Effector memory CD4-positive, alpha-beta T cell (primary cell): ENCODE results near the gene SMAD6.
A peak's percentile ranks its signal among the peaks of the same experiment; 100 is the strongest.
"Not testable (repeated sequence)": the region's sequence is repeated elsewhere in the genome, so short reads cannot be mapped to it uniquely, and the experiment has no call there.

Source experiments
- DNase-seq, 3 donors: peaks; one replicate each; pipeline ENCODE4 v3.0.0-alpha.2; 2020
- H3K27ac ChIP-seq: 2 replicates; pipeline ENCODE4 v1.7.0; 2013; ENCODE audit warnings: mild to moderate bottlenecking, low read length, moderate library complexity; ENCODE audit not compliant: insufficient read depth, poor library complexity, severe bottlenecking
- H3K27me3 ChIP-seq: replicated peaks from 2 replicates; pipeline ENCODE4 v1.7.0; 2013; ENCODE audit warnings: mild to moderate bottlenecking, low read length; ENCODE audit not compliant: insufficient read depth, control insufficient read depth, poor library complexity, severe bottlenecking
- H3K36me3 ChIP-seq: 2 replicates; pipeline ENCODE4 v1.7.0; 2013; ENCODE audit warnings: mild to moderate bottlenecking, low read length, moderate library complexity; ENCODE audit not compliant: control insufficient read depth, insufficient read depth
- H3K4me1 ChIP-seq: 2 replicates; pipeline ENCODE4 v1.7.0; 2013; ENCODE audit warnings: low read length, mild to moderate bottlenecking; ENCODE audit not compliant: control insufficient read depth, insufficient read depth, poor library complexity, severe bottlenecking
- H3K4me3 ChIP-seq: 2 replicates; pipeline ENCODE4 v1.7.0; 2013; ENCODE audit warnings: low read length, low read depth, mild to moderate bottlenecking; ENCODE audit not compliant: insufficient read depth, poor library complexity, severe bottlenecking
- H3K9me3 ChIP-seq: 2 replicates; pipeline ENCODE4 v1.7.0; 2013; ENCODE audit warnings: mild to moderate bottlenecking, low read length, moderate library complexity; ENCODE audit not compliant: control insufficient read depth

SMAD6 gene

GRCh38 chr15:66684136-66684681 lies 17.8 kb upstream of the SMAD6 start:
- no peak for DNase-seq
- Histone ChIP-seq H3K27ac (no peak overlapping the region), H3K4me3 (no peak overlapping the region), H3K4me1 (no peaks in the 10 kb centered on the region), H3K36me3 (no peaks in the 10 kb centered on the region), H3K9me3 (no peaks in the 10 kb centered on the region), H3K27me3 (no peaks in the 10 kb centered on the region)

DNA sequence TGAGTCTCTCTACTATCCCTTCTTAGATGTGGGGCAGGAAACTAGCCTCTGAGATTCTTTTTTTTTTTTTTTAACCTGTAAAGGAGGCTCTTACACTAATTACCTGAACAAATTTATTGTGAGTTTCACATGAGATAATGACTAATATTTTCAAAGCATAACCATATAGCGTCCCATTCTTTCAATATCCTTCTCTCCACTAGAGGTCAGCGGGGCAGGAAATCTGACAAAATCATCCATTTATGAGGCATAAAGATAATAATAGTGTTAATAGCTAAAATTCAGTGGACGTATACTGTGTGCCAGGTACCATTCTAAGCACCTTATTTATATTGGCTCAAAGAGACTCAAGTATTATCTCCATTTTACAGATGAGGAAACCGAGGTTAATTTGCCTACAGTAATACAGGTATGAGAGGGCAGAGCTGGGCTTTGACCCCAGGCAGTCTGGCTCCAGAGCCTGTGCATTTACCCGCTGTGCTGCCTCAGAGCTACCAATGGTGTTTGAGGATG lies 16.3 kb upstream of the SMAD6 start:
- no peak for DNase-seq

DNA sequence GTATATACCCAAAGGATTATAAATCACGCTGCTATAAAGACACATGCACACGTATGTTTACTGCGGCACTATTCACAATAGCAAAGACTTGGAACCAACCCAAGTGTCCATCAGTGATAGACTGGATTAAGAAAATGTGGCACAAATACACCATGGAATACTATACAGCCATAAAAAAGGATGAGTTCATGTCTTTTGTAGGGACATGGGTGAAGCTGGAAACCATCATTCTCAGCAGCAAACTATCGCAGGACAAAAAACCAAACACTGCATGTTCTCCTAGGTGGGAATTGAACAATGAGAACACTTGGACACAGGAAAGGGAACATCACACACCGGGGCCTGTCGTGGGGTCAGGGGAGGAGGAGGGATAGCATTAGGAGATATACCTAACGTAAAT lies 11.1 kb upstream of the SMAD6 start:
- H3K36me3 ChIP-seq, H3K4me1 ChIP-seq, H3K27me3 ChIP-seq, DNase-seq, H3K27ac ChIP-seq, H3K4me3 ChIP-seq, H3K9me3 ChIP-seq: not testable (repeated sequence)

More for the DNA sequence above, 16.3 kb upstream of the SMAD6 start:
- no peak overlapping the region for H3K27ac ChIP-seq
- no peaks in the 10 kb centered on the region for H3K27me3 ChIP-seq
- H3K4me3 ChIP-seq, result no peak overlapping the region
- no peaks in the 10 kb centered on the region for H3K9me3 ChIP-seq
- H3K4me1 ChIP-seq, result no peaks in the 10 kb centered on the region
- no peaks in the 10 kb centered on the region for H3K36me3 ChIP-seq

DNA sequence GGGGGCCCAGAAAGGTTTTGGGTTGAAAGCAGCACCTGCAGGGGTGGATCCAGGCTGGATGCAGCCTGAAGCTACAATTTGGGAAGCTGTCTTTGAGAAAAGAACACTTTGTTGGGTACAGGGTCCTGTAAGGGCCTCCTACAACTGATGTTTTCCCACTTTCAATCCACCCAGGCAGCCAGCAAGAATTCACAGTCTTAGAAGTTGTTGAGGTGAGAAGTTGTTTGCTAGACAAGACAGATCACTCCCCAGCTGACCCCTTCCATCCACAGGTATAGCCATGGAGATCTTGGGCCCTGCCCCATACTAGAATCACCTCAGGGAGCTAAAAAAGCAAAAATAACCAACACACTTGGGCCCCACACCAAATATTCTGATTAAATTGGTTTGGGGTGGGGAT lies 10.3 kb upstream of the SMAD6 start:
- H3K36me3 ChIP-seq, result no peaks in the 10 kb centered on the region
- DNase-seq, result no peak
- no peaks in the 10 kb centered on the region for H3K27me3 ChIP-seq
- H3K4me3 ChIP-seq, result no peak overlapping the region
- H3K9me3 ChIP-seq, result no peaks in the 10 kb centered on the region
- no peak overlapping the region for H3K27ac ChIP-seq
- H3K4me1 ChIP-seq, result peaks cover 3% of the 10 kb centered on the region

GRCh38 chr15:66692391-66692790 lies 9.6 kb upstream of the SMAD6 start:
- Histone ChIP-seq H3K36me3 (no peaks in the 10 kb centered on the region), H3K27ac (no peak overlapping the region), H3K9me3 (no peaks in the 10 kb centered on the region), H3K4me3 (no peak overlapping the region), H3K4me1 (peaks cover 3% of the 10 kb centered on the region), H3K27me3 (no peaks in the 10 kb centered on the region)
- DNase-seq, result no peak

DNA sequence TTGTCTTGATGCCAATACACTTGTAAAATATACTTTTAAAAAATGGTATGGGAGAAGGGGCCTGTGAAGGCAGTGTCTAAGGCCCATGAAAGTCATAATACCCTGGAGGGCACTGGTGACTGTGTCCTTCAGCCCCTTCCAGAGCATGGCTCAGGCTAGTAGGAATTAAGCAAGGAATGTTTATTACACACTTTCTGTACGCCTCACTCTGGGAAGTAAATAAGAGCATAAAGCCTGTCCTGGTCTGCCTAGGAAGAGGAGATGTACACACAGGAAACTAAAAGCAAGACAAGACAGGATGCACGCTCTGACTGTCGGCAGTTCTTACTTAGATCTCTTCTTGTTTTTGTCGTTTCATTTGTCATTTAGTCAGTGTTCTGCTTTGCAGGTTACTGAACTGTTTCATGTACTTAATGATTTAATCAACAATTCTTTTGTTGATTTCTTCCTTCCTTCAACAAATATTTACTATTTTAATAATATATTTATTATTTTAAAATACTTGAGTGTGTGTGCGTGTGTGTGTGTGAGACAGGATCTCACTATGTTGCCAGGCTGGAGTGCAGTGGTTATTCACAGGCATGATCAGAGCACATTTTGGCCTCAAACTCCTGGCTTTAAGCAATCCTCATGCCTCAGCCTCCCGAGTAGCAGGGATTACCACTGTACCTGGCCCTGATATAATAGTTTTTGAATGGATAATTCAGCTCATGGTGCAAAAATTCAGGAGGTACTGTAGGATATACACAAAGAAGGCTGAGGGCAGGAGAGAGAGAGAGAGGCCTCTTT lies 9.0 kb upstream of the SMAD6 start:
- no peaks in the 10 kb centered on the region for H3K9me3 ChIP-seq
- no peaks in the 10 kb centered on the region for H3K27me3 ChIP-seq
- H3K36me3 ChIP-seq, result no peaks in the 10 kb centered on the region
- no peak for DNase-seq
- no peak overlapping the region for H3K4me3 ChIP-seq
- H3K27ac ChIP-seq, result no peak overlapping the region
- peaks cover 3% of the 10 kb centered on the region for H3K4me1 ChIP-seq

DNA sequence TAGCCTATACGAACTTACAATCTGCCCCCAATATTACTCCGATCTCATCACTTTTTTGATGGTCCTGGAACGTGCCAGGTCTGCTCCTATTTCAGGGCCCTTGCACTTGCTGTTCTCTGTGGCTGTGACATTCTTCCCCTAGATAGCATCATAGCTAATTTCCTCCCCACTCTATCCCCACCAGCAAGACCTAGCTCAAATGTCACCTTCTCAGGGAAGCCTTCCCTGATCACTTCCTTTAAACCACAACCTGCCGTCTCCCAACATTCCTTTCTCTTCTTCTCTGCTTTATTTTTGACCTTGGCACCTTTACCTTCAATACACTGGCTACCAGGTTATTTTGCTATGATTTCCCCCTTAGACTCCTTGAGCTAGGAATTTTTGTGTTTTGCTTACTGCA lies 5.3 kb upstream of the SMAD6 start:
- DNase-seq, result no peak
- Histone ChIP-seq H3K4me3 (no peak overlapping the region), H3K4me1 (peaks cover 14% of the 10 kb centered on the region), H3K36me3 (no peaks in the 10 kb centered on the region), H3K9me3 (no peaks in the 10 kb centered on the region), H3K27ac (no peak overlapping the region), H3K27me3 (peaks cover 4% of the 10 kb centered on the region)

GRCh38 chr15:66698318-66698961 lies 3.6 kb upstream of the SMAD6 start:
- no peak for DNase-seq
- Histone ChIP-seq H3K27me3 (peaks cover 19% of the 10 kb centered on the region), H3K9me3 (no peaks in the 10 kb centered on the region), H3K4me1 (peaks cover 25% of the 10 kb centered on the region), H3K36me3 (no peaks in the 10 kb centered on the region), H3K4me3 (no peak overlapping the region), H3K27ac (no peak overlapping the region)

GRCh38 chr15:66698971-66699370 lies 3.1 kb upstream of the SMAD6 start:
- Histone ChIP-seq H3K27ac (no peak overlapping the region), H3K9me3 (no peaks in the 10 kb centered on the region), H3K27me3 (peaks cover 19% of the 10 kb centered on the region), H3K4me3 (no peak overlapping the region), H3K4me1 (peaks cover 25% of the 10 kb centered on the region), H3K36me3 (no peaks in the 10 kb centered on the region)
- DNase-seq, result no peak

- H3K27me3 ChIP-seq, result peaks cover 19% of the 10 kb centered on the region
- no peaks in the 10 kb centered on the region for H3K9me3 ChIP-seq
- no peaks in the 10 kb centered on the region for H3K36me3 ChIP-seq
- H3K27ac ChIP-seq, result no peak overlapping the region
- no peak for DNase-seq
- H3K4me3 ChIP-seq, result peak overlapping the region; percentile 74
- H3K4me1 ChIP-seq, result peaks cover 25% of the 10 kb centered on the region
These were observed 1.6 kb upstream of the SMAD6 start for GRCh38 chr15:66700412-66700801.
